NCI-H2107 (cell line): ENCODE measurements around the gene TLR9.

ENCODE experiments used
- DNase-seq: peaks from one replicate; lab custom pipeline; 2025; lab: John Stamatoyannopoulos, UW

The TLR9 gene

DNA sequence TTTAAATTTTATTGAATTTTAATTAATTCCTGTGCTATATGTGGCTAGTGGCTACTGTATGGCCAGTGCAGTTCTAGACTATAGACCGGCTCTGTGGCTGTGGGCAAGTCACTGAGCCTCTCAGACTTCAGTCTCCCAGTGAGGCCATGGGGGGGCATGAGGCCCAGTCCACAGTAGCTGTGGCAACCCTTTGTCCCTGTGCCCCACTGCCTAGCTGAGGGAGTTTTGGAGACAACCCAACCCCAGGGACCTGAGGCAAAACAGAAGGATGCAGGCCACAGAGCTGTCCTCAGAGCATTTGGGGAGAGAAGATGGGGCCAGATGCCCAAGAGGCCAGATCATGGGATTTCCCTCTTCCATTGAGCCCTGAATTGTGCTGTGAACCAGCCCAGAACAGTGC, 52.3 kb downstream of the TLR9 start:
- no peak for DNase-seq

DNA sequence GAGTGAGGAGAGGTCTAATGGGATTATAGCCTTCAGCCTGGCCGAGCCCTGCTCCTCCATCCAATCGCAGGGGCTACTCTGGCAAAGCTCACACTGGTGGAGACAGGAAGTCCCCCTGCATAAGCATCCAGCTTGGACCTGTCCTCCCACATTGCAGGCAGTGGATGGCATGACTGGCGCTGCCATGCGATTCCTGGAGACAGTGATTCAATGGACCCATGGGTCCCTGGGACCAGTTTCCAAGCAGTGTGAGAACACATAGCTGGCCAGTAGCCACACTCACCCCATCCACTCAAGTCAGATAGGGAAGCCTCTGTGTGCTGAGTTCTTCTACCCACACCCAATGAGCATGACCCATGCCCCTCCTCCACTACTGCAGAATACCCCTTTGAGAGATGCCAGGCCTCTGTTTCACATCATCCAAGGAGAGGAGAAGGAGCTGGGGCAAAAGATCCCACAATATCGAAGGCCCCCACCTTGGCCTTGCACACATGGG, 53.1 kb downstream of the TLR9 start:
- DNase-seq, result no peak

DNA sequence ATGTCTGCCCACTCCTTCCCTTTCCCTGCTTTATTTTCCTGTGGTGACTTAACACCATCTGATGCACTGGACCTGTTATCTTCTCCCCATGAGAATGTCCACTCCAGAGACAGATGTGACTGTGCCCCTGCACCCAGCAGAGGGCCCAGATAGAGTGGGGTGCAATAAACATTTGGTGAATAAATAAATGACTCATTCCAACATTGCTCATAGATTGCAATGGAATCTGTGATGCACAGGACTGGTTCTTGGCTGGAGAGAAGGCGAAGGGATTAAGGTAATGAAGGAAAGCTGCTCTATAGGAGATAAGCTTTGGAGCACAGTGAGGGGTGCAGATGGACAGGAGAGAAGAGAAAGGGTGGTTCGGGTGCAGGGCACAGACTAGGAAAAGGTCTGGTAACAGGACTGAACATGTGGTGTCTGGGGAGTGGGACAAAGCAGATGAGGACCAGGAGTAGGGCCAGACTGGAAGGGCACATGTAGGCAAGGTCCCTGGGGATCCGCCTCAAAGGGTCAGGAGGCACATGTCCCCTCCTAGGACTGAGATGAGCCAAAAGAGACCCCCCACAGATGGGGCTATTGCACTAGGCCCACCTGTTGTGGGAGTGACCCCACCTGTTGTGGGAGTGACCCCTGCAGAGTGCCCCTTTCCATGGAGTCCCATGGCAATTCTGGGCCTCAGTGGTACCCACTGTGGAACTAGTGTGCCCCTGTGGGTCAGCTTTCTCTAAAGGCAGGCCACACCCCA, 53.8 kb downstream of the TLR9 start:
- no peak for DNase-seq
